Osteoblast (primary cell): Measurements from ENCODE around the gene SRRT. TPM values are rescaled to one million over a fixed set of nuclear protein-coding genes. Genes with fewer than 3 reads are reported as not detected.

Experiments
- DNase-seq: peaks from one replicate; pipeline ENCODE4 v3.0.0; 2011; ENCODE audit warnings: low spot score, mixed read lengths; ENCODE audit not compliant: insufficient read length; ENCODE audit errors: missing footprints
- H2AFZ ChIP-seq: 2 replicates; pipeline ENCODE4 v1.6.0; 2011; ENCODE audit warnings: mild to moderate bottlenecking, low read length
- H3K27ac ChIP-seq: 2 replicates; pipeline ENCODE4 v1.5.1; 2011; ENCODE audit warnings: mild to moderate bottlenecking, low read depth, low read length, moderate library complexity
- H3K27me3 ChIP-seq: 2 replicates; pipeline ENCODE4 v1.6.0; 2012; ENCODE audit warnings: mild to moderate bottlenecking, control low read depth, inconsistent platforms, low read length, moderate library complexity; ENCODE audit not compliant: insufficient read depth
- H3K36me3 ChIP-seq: 2 replicates; pipeline ENCODE4 v1.5.1; 2011; ENCODE audit warnings: mild to moderate bottlenecking, low read length, control low read depth, moderate library complexity; ENCODE audit not compliant: insufficient read depth
- H3K4me1 ChIP-seq: 2 replicates; pipeline ENCODE4 v1.5.1; 2011; ENCODE audit warnings: mild to moderate bottlenecking, low read length, control low read depth, moderate library complexity; ENCODE audit not compliant: insufficient read depth
- H3K4me2 ChIP-seq: 2 replicates; pipeline ENCODE4 v1.6.0; 2011; ENCODE audit warnings: mild to moderate bottlenecking, low read length; ENCODE audit not compliant: insufficient read depth
- H3K4me3 ChIP-seq: fragments of 200-600 bp; sonication (generic); 3 replicates; pipeline ENCODE4 v1.5.1; 2012; ENCODE audit warnings: mild to moderate bottlenecking, low read length, inconsistent platforms; ENCODE audit not compliant: insufficient read depth
- H3K79me2 ChIP-seq: 2 replicates; pipeline ENCODE4 v1.6.0; 2012; ENCODE audit warnings: mild to moderate bottlenecking, low read length, control low read depth, inconsistent platforms; ENCODE audit not compliant: insufficient read depth
- H3K9me3 ChIP-seq: 2 replicates; pipeline ENCODE4 v1.5.1; 2011; ENCODE audit warnings: low read depth, low read length, control low read depth
- H4K20me1 ChIP-seq: 2 replicates; pipeline ENCODE4 v1.6.0; 2012; ENCODE audit warnings: mild to moderate bottlenecking, low read length, control low read depth; ENCODE audit not compliant: insufficient read depth
- total RNA-seq: library from RNA; depleted of rRNA; stranded (reverse); fragments of >200 nt; gene quantifications from 2 replicates; pipeline ENCODE4 v1.2.3, GENCODE V29; 2012
- TF ChIP-seq, protein P1 (sequence below): IDR thresholded peaks from 2 replicates; pipeline ENCODE4 v1.5.1; 2011; ENCODE audit warnings: mild to moderate bottlenecking, low read depth, low read length, moderate library complexity; ENCODE audit errors: extremely low read depth

The SRRT gene
- total RNA-seq, 1 donor = 42.0 TPM

DNA sequence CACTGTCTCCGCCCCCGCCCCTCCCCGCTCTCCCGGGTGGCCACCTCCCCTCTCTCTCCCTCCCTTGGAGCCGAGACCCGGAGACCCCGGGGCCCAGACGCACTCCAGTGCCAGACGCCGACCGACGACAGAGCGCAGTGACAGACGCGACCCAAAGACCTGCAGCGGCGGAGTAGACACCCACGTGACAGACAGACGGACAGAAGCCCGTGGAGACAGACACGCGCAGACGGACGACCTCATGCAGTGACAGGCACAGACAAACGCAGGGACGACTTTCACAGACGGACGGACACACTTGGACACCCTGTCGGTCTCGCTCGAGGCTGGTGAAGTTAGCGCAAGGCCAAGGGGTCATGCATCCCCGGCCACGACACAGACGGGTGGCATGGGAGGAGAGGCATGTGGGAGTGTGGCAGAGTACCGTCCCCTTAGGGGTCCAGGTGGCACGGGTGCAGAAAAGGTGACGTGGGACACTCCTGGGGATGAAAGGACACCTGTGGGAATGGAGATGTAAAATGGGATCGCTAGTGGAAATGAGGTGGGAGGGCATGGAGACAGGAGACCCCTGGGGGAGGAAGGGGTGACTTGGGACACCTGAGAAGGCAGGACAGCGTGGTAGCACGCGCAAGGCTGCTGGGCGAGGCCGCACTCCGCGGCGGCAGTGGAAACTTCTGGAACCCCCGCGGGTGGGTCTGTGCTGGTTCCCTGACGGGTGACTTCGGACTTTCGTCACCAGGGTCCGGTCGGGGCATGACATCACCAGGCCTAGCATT lies 21.2 kb downstream of the SRRT start:
- H4K20me1 ChIP-seq = peaks cover 5% of the 10 kb centered on the region
- H3K4me3 ChIP-seq = no peak overlapping the region
- TF ChIP-seq, protein P1, sequence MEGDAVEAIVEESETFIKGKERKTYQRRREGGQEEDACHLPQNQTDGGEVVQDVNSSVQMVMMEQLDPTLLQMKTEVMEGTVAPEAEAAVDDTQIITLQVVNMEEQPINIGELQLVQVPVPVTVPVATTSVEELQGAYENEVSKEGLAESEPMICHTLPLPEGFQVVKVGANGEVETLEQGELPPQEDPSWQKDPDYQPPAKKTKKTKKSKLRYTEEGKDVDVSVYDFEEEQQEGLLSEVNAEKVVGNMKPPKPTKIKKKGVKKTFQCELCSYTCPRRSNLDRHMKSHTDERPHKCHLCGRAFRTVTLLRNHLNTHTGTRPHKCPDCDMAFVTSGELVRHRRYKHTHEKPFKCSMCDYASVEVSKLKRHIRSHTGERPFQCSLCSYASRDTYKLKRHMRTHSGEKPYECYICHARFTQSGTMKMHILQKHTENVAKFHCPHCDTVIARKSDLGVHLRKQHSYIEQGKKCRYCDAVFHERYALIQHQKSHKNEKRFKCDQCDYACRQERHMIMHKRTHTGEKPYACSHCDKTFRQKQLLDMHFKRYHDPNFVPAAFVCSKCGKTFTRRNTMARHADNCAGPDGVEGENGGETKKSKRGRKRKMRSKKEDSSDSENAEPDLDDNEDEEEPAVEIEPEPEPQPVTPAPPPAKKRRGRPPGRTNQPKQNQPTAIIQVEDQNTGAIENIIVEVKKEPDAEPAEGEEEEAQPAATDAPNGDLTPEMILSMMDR = no peak
- DNase-seq = peak; percentile 73
- no peaks in the 10 kb centered on the region for H3K4me1 ChIP-seq
- H3K27me3 ChIP-seq = peaks cover 36% of the 10 kb centered on the region
- H3K27ac ChIP-seq = no peak overlapping the region
- H3K4me2 ChIP-seq = no peak overlapping the region
- no peaks in the 10 kb centered on the region for H3K36me3 ChIP-seq
- H3K79me2 ChIP-seq = no peaks in the 10 kb centered on the region
- no peak overlapping the region for H2AFZ ChIP-seq
- H3K9me3 ChIP-seq = no peaks in the 10 kb centered on the region

DNA sequence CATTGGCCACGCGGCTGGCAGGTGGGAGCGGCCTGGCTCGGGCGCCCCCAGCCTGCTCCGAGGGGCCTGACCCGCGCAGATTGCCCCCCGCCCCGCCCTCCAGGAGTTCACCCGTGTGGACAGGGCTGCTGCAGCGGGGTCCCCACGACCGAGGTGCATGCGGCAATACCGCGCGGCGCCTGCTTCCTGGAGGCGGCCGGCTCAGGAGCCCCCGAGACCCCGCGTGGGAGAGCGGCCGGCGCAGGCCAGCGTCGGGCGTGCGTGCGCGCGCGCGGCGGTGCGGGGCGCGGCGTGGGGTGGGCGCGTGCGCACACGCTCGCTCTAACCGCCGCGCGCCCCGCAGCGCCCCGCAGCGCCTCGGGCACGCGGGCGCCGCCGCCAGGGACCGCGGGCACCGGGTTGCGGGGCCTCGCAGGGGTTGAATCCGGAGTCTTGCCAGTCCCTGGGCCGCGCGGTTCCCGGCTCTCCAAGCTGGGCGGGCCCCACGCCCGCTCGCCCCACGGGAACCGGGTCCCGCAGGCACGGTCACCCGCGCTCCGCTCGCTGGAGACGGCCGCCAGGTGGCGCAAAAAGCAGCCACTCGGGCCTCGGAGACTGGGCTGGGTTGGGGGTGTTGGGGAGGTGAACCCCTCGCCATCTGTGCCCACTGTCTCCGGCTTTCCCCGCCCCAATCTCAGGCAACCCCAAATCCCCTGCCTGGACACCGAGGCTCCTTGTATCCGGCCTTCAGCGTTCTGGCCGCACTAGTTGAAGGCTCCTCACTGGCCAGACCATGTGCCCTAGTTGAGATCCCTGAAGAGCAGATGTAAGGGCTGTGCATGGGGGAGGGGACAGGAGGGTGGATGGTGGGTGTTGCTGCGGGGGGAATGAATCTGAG lies 22.1 kb downstream of the SRRT start:
- no peak overlapping the region for H2AFZ ChIP-seq

DNA sequence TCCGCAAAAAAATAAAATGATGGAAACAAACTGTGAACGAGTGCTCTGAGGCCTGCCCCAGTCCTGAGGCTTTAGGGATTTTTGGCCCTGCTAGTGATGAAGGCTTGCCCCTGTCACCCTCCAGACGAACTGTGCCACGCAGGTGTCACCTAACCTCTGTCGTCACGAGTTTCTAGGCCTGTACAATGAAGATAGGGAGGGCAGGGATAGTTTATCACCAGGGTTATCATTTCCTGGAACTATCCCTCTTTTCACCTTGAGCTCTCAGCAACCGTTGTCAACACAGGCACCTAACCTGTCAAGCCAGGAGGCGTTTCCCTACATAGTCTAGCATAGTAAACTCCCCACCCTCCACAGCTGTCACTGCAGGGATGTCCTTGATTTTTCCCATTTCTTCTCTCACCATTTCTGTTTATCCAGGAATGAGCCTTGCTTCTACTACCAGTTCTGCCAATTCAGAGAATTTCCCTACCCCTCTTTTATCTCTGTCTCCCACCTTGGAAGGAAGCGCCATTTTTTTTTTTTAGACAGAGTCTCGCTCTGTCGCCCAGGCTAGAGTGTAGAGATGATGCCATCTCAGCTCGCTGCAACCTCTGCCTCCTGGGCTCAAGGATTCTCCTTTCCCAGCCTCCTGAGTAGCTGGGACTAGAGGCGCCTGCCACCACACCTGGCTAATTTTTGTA lies 23.0 kb downstream of the SRRT start:
- TF ChIP-seq, protein P1 = no peak
- Histone ChIP-seq H4K20me1 (peaks cover 5% of the 10 kb centered on the region), H3K9me3 (no peaks in the 10 kb centered on the region), H3K27me3 (peaks cover 36% of the 10 kb centered on the region), H2AFZ (no peak overlapping the region), H3K4me1 (no peaks in the 10 kb centered on the region), H3K27ac (no peak overlapping the region), H3K4me2 (no peak overlapping the region), H3K79me2 (no peaks in the 10 kb centered on the region), H3K36me3 (no peaks in the 10 kb centered on the region), H3K4me3 (no peak overlapping the region)
- DNase-seq = no peak

More for the DNA sequence above, 22.1 kb downstream of the SRRT start:
- Histone ChIP-seq H3K4me2 (no peak overlapping the region), H3K9me3 (no peaks in the 10 kb centered on the region), H3K79me2 (no peaks in the 10 kb centered on the region), H4K20me1 (peaks cover 5% of the 10 kb centered on the region), H3K36me3 (no peaks in the 10 kb centered on the region), H3K27me3 (peaks cover 36% of the 10 kb centered on the region), H3K27ac (no peak overlapping the region), H3K4me3 (no peak overlapping the region), H3K4me1 (no peaks in the 10 kb centered on the region)
- TF ChIP-seq, protein P1 = peak; percentile 59
- DNase-seq = peak; percentile 94

DNA sequence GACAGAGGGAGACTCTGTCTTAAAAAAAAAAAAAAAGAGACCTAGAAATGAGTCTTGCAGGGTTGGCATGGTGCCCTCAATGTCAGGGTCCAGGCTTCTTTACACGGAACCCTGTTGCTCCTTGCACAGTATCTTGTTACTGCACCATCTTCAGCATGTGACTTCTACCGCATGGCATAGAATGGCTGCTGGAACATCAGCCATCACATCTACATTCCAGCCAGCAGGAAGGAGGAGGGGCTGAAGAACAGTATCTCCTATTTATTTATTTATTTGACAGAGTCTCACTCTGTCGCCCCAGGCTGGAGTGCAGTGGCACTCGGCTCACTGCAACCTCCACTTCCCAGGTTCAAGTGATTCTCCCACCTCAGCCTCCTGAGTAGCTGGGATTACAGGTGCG lies 24.5 kb downstream of the SRRT start:
- no peak overlapping the region for H3K27ac ChIP-seq
- TF ChIP-seq, protein P1 = no peak
- peaks cover 33% of the 10 kb centered on the region for H3K27me3 ChIP-seq

More for the DNA sequence above, 24.5 kb downstream of the SRRT start:
- no peaks in the 10 kb centered on the region for H3K4me1 ChIP-seq
- H4K20me1 ChIP-seq = peaks cover 5% of the 10 kb centered on the region
- no peak overlapping the region for H2AFZ ChIP-seq
- no peak overlapping the region for H3K4me2 ChIP-seq
- no peak for DNase-seq
- no peaks in the 10 kb centered on the region for H3K9me3 ChIP-seq
- H3K4me3 ChIP-seq = no peak overlapping the region
- no peaks in the 10 kb centered on the region for H3K79me2 ChIP-seq
- H3K36me3 ChIP-seq = no peaks in the 10 kb centered on the region
